ENCODE data around the gene LNX1. TPM values are rescaled to one million over a fixed set of nuclear protein-coding genes. Genes with fewer than 3 reads are reported as not detected.
A peak's percentile ranks its signal among the peaks of the same experiment; 100 is the strongest.
"Not testable (repeated sequence)": the region's sequence is repeated elsewhere in the genome, so short reads cannot be mapped to it uniquely, and the experiment has no call there.

LNX1 gene
- total and polyA plus RNA-seq, 5 donors from 2014 or later = 0.25 to 0.42 (median 0.32) TPM; not detected in 1

DNA sequence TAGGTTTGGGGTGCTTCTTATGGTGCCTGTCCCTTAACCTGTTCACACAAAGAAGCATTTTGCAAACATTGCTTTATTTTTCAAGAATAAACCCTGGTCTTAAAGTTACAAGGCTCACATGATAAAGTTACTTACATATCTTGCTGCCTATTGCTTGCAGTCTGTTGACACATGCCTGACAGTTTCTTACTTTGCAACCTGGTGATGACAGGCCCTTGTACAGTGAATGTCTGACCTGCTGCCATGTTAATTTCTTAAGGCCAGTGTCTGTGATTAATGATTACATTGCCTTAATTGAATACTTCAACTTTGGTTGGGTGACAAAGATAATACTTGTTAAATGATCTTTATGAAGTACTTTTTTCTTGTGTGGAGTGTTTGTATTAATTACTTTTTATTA lies 163.9 kb downstream of the LNX1 start:
- no peak for ATAC-seq (ENCODE audit: low read depth in 2 of 2)

DNA sequence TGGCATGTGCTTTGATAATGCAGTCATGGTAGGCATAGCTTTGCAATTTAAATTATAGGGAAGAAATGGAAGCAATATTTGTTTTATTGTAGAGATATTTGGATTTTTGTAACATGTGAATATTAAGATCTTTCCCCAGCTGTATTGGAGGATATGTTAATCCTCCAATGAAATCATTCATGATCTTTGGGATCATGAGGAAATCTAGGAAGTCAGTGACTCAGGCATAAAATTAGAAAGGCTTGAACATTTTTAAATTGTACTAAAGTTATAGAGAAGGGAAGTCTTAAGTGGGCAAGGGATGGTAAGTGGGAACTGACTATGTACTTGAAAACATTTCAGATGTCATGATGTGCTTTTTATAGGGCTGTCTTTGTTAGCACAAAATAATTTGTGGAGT lies 167.0 kb downstream of the LNX1 start:
- peak overlapping the region; percentile 4 to 35 (median 32) for H3K27ac Mint-ChIP-seq
- H3K27ac ChIP-seq (ENCODE audit: insufficient read depth, low read length, poor library complexity, severe bottlenecking) = no peak overlapping the region

More for the DNA sequence above, 163.9 kb downstream of the LNX1 start:
- H3K27me3 ChIP-seq (ENCODE audit: control insufficient read depth, insufficient read depth, low read length) = no peaks in the 10 kb centered on the region
- no peaks in the 10 kb centered on the region for H3K9me3 ChIP-seq (ENCODE audit: control insufficient read depth in 2 of 2, low read length in 2 of 2)
- H3K4me1 ChIP-seq (ENCODE audit: control insufficient read depth, insufficient read depth, low read length, poor library complexity, severe bottlenecking) = peaks cover 3% of the 10 kb centered on the region
- no peak for DNase-seq
- Mint-ChIP-seq H3K36me3 (peaks cover 32% of the 10 kb centered on the region), H3K9me3 (no peaks in the 10 kb centered on the region), H3K4me3 (no peak overlapping the region), H3K27ac (no peak overlapping the region), H3K4me1 (peaks cover 30 to 39% (median 33%) of the 10 kb centered on the region in 4 donors), H3K27me3 (no peaks in the 10 kb centered on the region)
- no peak overlapping the region for H3K4me3 ChIP-seq (ENCODE audit: low read depth, low read length)
- peaks cover 47% of the 10 kb centered on the region for H3K36me3 ChIP-seq (ENCODE audit: control insufficient read depth, insufficient read depth, low read length)
- no peak overlapping the region for H3K27ac ChIP-seq (ENCODE audit: insufficient read depth, low read length, poor library complexity, severe bottlenecking)

DNA sequence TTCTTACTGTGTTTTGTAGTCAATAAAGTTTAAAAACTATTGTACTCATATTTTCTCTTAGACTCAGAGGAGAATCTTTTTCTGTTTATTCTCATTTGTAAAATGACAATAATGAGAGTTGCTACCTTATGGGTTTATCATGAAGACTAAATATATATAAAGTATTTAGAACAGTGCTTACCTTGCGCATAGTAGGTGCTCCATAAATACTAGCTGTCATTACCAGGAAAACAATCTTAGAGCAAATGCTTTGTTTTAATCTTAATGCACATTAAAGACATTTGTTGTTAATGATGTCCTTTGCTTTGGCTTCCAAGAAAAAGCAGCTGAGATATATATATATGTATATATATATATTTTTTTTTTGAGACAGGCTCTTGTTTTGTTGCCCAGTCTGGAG lies 168.9 kb downstream of the LNX1 start:
- H3K27me3 ChIP-seq (ENCODE audit: control insufficient read depth, insufficient read depth, low read length) = no peaks in the 10 kb centered on the region
- H3K9me3 ChIP-seq (ENCODE audit: control insufficient read depth in 2 of 2, low read length in 2 of 2) = no peaks in the 10 kb centered on the region
- Mint-ChIP-seq H3K27ac (no peak overlapping the region), H3K4me1 (peaks cover 17 to 26% (median 20%) of the 10 kb centered on the region in 4 donors), H3K9me3 (no peaks in the 10 kb centered on the region), H3K27me3 (no peaks in the 10 kb centered on the region), H3K4me3 (no peak overlapping the region), H3K36me3 (peaks cover 11% of the 10 kb centered on the region)
- H3K27ac ChIP-seq (ENCODE audit: insufficient read depth, low read length, poor library complexity, severe bottlenecking) = no peak overlapping the region
- no peaks in the 10 kb centered on the region for H3K4me1 ChIP-seq (ENCODE audit: control insufficient read depth, insufficient read depth, low read length, poor library complexity, severe bottlenecking)
- DNase-seq = no peak
- H3K4me3 ChIP-seq (ENCODE audit: low read depth, low read length) = no peak overlapping the region
- H3K36me3 ChIP-seq (ENCODE audit: control insufficient read depth, insufficient read depth, low read length) = peaks cover 12% of the 10 kb centered on the region
- ATAC-seq (ENCODE audit: low read depth in 2 of 2) = no peak

More for the DNA sequence above, 167.0 kb downstream of the LNX1 start:
- Histone ChIP-seq H3K27me3 (ENCODE audit: control insufficient read depth, insufficient read depth, low read length) (no peaks in the 10 kb centered on the region), H3K4me3 (ENCODE audit: low read depth, low read length) (no peak overlapping the region), H3K4me1 (ENCODE audit: control insufficient read depth, insufficient read depth, low read length, poor library complexity, severe bottlenecking) (no peaks in the 10 kb centered on the region), H3K9me3 (ENCODE audit: control insufficient read depth in 2 of 2, low read length in 2 of 2) (no peaks in the 10 kb centered on the region), H3K36me3 (ENCODE audit: control insufficient read depth, insufficient read depth, low read length) (peaks cover 29% of the 10 kb centered on the region)
- DNase-seq (no peak), ATAC-seq (ENCODE audit: low read depth in 2 of 2) (no peak)
- Mint-ChIP-seq H3K27me3 (no peaks in the 10 kb centered on the region), H3K36me3 (peaks cover 17% of the 10 kb centered on the region), H3K4me3 (no peak overlapping the region), H3K9me3 (no peaks in the 10 kb centered on the region), H3K4me1 (peaks cover 12 to 26% (median 20%) of the 10 kb centered on the region in 4 donors)

DNA sequence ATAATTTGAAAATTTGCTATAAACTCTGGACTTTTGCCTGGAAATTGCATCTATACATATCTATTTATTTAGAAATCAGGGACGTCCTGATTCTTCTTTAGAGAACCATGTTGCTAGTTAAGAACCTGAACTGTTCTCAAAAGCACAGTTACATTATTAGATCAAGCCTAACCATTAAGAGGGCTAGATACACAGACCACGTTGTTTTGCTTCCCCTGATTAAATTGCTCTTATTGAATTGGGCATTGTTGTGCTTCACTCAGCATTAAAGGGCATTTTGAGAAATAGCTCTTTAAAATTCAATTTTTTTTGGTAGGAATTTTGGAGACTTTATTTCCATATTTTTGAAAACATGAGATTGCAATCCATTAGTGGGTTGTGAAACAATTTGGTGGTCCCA lies 169.5 kb downstream of the LNX1 start:
- Mint-ChIP-seq H3K36me3 (peaks cover 11% of the 10 kb centered on the region), H3K27me3 (no peaks in the 10 kb centered on the region), H3K9me3 (no peaks in the 10 kb centered on the region), H3K4me1 (peaks cover 17 to 26% (median 20%) of the 10 kb centered on the region in 4 donors), H3K27ac (no peak overlapping the region), H3K4me3 (no peak overlapping the region)
- H3K4me1 ChIP-seq (ENCODE audit: control insufficient read depth, insufficient read depth, low read length, poor library complexity, severe bottlenecking) = no peaks in the 10 kb centered on the region
- H3K36me3 ChIP-seq (ENCODE audit: control insufficient read depth, insufficient read depth, low read length) = peaks cover 6% of the 10 kb centered on the region
- no peak for ATAC-seq (ENCODE audit: low read depth in 2 of 2)
- no peaks in the 10 kb centered on the region for H3K9me3 ChIP-seq (ENCODE audit: control insufficient read depth in 2 of 2, low read length in 2 of 2)
- no peak for DNase-seq
- no peak overlapping the region for H3K27ac ChIP-seq (ENCODE audit: insufficient read depth, low read length, poor library complexity, severe bottlenecking)
- no peaks in the 10 kb centered on the region for H3K27me3 ChIP-seq (ENCODE audit: control insufficient read depth, insufficient read depth, low read length)
- H3K4me3 ChIP-seq (ENCODE audit: low read depth, low read length) = no peak overlapping the region

DNA sequence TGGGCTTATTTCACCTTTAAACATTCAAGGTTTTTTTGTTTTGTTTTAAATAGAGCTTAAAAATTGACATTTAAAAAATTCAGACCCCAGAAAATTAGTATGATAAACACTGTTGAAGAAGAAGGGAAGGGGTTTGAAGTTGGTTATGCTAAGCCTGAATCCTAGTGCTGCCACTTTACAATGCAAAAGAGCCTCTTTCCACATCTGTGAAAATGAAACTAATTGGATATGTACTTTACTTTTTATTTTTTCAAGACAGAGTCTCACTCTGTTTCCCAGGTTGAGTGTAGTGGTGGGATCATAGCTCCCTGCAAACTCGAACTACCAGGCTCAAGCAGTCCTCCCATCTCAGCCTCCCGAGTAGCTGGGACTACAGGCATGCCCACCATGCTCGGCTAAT lies 172.1 kb downstream of the LNX1 start:
- ATAC-seq (ENCODE audit: low read depth in 2 of 2) (no peak), DNase-seq (no peak)
- H3K27ac Mint-ChIP-seq = no peak overlapping the region
- H3K9me3 ChIP-seq (ENCODE audit: control insufficient read depth in 2 of 2, low read length in 2 of 2) = no peaks in the 10 kb centered on the region
- peaks cover 13% of the 10 kb centered on the region for H3K36me3 ChIP-seq (ENCODE audit: control insufficient read depth, insufficient read depth, low read length)
- no peaks in the 10 kb centered on the region for H3K27me3 ChIP-seq (ENCODE audit: control insufficient read depth, insufficient read depth, low read length)
- no peaks in the 10 kb centered on the region for H3K9me3 Mint-ChIP-seq
- peaks cover 18 to 27% (median 20%) of the 10 kb centered on the region in 4 donors for H3K4me1 Mint-ChIP-seq
- H3K27ac ChIP-seq (ENCODE audit: insufficient read depth, low read length, poor library complexity, severe bottlenecking) = no peak overlapping the region
- no peak overlapping the region for H3K4me3 ChIP-seq (ENCODE audit: low read depth, low read length)
- H3K27me3 Mint-ChIP-seq = no peaks in the 10 kb centered on the region
- peaks cover 14% of the 10 kb centered on the region for H3K36me3 Mint-ChIP-seq
- H3K4me3 Mint-ChIP-seq = no peak overlapping the region
- no peaks in the 10 kb centered on the region for H3K4me1 ChIP-seq (ENCODE audit: control insufficient read depth, insufficient read depth, low read length, poor library complexity, severe bottlenecking)

DNA sequence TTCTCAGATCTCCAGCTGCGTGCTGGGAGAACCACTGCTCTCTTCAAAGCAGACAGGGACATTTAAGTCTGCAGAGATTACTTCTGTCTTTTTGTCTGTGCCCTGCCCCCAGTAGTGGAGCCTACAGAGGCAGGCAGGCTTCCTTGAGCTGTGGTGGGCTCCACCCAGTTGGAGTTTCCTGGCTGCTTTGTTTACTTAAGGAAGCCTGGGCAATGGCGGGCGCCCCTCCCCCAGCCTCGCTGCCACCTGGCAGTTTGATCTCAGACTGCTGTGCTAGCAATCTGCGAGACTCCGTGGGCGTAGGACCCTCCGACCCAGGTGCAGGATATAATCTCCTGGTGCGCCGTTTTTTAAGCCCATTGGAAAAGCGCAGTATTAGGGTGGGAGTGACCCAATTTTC lies 181.8 kb downstream of the LNX1 start:
- DNase-seq; ATAC-seq (ENCODE audit: low read depth in 2 of 2); H3K4me3 Mint-ChIP-seq; H3K4me1 ChIP-seq (ENCODE audit: control insufficient read depth, insufficient read depth, low read length, poor library complexity, severe bottlenecking); H3K27ac Mint-ChIP-seq; H3K27ac ChIP-seq (ENCODE audit: insufficient read depth, low read length, poor library complexity, severe bottlenecking); H3K9me3 Mint-ChIP-seq; H3K27me3 ChIP-seq (ENCODE audit: control insufficient read depth, insufficient read depth, low read length); H3K27me3 Mint-ChIP-seq; H3K4me3 ChIP-seq (ENCODE audit: low read depth, low read length); H3K9me3 ChIP-seq (ENCODE audit: control insufficient read depth in 2 of 2, low read length in 2 of 2): not testable (repeated sequence)
- Mint-ChIP-seq H3K4me1 (peaks cover 26 to 68% (median 55%) of the 10 kb centered on the region in 4 donors), H3K36me3 (peaks cover 48% of the 10 kb centered on the region)
- peaks cover 12% of the 10 kb centered on the region for H3K36me3 ChIP-seq (ENCODE audit: control insufficient read depth, insufficient read depth, low read length)

Other genes starting within 250 kb of the LNX1 start
- 23.9 TPM for gene SCFD2, start 225.4 kb downstream of the LNX1 start, total RNA-seq
- gene SCFD2, start 225.4 kb downstream of the LNX1 start, polyA plus RNA-seq = 10 to 100 TPM; 15.0 to 20.6 (median 15.7) TPM
- 78.1 TPM for gene FIP1L1, start 213.8 kb downstream of the LNX1 start, total RNA-seq
- 10 to 100 TPM; 68.7 to 77.8 (median 69.9) TPM for gene FIP1L1, start 213.8 kb downstream of the LNX1 start, polyA plus RNA-seq